ENCODE data around the gene PTPRG.

Gene PTPRG

DNA sequence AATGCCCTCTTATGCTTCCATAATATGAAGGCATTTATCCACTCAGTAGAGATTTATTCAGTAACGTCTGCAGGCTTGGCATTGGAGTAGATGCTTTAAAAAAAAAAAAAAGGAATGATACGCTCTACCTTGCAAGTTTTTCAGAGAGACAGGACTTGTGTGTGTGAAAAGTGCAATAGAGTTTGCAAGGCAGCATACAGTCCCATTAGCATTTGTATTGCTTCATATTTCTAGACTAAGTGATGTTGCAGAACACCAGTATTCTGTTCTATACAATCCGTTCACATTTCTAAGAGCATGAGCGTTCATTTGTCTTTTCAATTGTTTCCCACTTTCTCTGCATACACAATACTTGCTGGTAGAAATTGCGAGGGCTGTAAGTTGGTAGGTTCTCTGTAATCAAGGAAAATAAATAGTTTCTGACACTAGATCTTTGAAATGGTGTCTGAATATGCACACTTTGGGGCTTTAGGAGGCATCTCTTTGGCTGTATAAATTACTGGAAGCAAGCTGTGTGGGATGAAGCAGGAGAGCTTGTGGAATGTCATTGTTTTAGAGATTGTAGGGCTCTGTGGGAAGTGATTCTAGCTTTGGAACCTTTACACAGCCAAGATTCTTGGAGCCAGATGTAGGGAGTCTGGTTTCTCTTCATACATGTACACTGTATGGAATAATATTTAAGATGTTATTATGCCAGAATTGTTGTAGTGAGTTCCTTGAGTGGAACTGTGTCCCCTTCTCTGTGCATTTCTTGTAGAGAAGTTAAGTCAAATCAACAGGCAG is 549.3 kb downstream of the PTPRG start:
- no peak for DNase-seq (ENCODE audit: low read depth in 3 of 3)

GRCh38 chr3:62113092-62113491 is 551.7 kb downstream of the PTPRG start:
- no peak for DNase-seq (ENCODE audit: low read depth in 3 of 3)

- DNase-seq (ENCODE audit: low read depth in 3 of 3): no peak
These were observed 553.4 kb downstream of the PTPRG start for GRCh38 chr3:62114763-62115162.

- no peak for DNase-seq (ENCODE audit: low read depth in 3 of 3)
These were observed 556.7 kb downstream of the PTPRG start for GRCh38 chr3:62117903-62118548.

DNA sequence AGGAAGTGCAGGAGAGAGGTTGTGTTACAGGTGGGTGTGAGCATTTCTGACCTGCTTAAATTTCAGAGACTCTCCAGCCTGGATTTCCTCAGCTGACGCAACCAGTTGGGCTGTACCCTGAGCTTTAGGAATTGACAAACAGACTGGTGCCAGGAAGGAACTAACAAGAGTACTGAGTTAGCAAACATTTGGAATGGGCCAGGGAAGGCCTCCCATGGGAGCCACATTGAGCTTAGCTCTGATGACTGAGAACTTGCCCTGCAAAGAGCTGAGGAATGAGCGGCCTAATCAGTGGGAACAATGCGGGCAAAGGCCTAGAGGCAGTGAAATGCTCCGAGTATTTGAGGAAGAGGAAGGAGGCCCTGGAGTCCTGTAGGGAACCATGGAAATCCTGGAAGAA is 557.8 kb downstream of the PTPRG start:
- no peak for DNase-seq (ENCODE audit: low read depth in 3 of 3)

DNA sequence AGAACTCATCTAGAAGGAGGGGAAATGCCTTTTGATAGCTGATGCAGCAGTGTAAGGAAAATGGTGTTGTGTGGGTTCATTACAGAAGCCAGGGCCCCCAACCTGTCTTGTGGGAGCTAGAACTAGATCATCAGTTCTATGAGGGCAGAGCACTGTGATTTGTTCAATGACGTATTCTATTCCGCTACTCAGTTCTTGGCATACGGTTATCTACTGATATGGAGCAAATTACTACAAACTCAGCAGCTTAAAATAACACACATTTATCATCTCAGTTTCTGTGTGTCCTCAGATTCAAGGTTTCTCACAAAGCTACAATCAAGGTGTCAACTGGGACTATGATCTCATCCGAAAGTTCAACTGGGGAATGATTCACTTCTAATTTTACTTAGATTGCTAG is 561.4 kb downstream of the PTPRG start:
- DNase-seq (ENCODE audit: low read depth in 3 of 3): no peak

GRCh38 chr3:62125380-62125779 is 564.0 kb downstream of the PTPRG start:
- DNase-seq (ENCODE audit: low read depth in 3 of 3): no peak

GRCh38 chr3:62127116-62127515 is 565.7 kb downstream of the PTPRG start:
- DNase-seq (ENCODE audit: low read depth in 3 of 3): no peak

DNA sequence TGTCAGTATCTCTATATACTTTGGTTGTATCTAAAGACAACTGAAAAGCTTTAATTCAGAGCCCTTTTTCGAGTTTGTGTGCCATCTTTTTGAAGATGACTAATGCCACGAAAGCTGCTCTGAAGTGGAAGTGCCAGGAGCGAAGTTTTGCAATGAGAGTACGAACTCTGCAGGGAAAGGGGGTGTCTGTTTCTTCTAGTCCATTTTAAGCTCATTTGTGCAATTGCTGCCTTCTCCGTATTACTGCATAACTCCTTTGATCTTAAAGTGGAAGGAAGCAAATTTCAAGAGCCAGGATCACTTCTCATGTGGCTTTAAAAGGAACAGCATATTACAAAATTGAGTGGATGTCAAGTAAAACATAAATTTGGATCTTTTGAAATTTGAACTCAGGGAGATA is 566.7 kb downstream of the PTPRG start:
- no peak for DNase-seq (ENCODE audit: low read depth in 3 of 3)

DNA sequence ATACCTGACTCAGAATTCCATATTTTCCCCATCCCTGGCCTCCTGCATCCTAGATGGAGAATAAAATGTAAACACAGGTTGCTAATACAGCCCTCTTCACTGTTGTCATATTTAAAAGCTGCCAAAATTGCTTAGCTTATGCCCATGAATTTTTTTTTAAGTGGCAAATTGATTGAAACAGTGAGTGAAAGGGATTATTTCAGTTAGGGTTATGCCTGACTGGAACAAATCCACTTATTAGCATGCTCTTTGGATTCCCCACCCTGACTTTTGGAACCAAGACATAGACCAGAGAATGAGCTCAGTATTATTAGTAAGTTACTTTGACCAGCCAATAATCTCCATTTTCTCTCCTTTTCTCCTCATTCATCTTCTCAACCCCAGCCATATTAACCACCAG is 567.3 kb downstream of the PTPRG start:
- no peak for DNase-seq (ENCODE audit: low read depth in 3 of 3)

DNA sequence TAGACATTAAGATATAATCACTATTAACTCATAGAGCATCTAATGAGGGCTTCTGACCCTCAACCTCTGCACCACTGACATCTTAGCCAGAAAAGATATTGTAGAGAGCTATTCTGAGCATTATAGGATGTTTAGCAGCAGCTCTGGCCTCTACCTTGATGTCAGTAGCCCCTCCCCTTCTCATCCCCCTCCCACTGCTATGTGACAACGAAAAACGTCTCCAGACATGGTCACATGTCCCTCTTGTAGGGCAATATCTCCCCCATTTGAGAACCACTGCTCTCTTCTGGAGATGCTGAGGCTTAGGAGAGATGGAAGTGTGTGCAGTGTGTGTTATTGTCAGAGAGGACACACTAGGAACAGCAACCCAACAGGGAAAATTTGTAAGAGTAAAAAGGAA is 569.7 kb downstream of the PTPRG start:
- no peak for DNase-seq (ENCODE audit: low read depth in 3 of 3)

- DNase-seq (ENCODE audit: low read depth in 3 of 3): no peak
These were observed 570.2 kb downstream of the PTPRG start for GRCh38 chr3:62131620-62132019.

- no peak for DNase-seq (ENCODE audit: low read depth in 3 of 3)
These were observed 570.7 kb downstream of the PTPRG start for GRCh38 chr3:62132027-62132602.

- no peak for DNase-seq (ENCODE audit: low read depth in 3 of 3)
These were observed 571.6 kb downstream of the PTPRG start for GRCh38 chr3:62133015-62133414.

- no peak for DNase-seq (ENCODE audit: low read depth in 3 of 3)
These were observed 572.7 kb downstream of the PTPRG start for GRCh38 chr3:62134061-62134496.

DNA sequence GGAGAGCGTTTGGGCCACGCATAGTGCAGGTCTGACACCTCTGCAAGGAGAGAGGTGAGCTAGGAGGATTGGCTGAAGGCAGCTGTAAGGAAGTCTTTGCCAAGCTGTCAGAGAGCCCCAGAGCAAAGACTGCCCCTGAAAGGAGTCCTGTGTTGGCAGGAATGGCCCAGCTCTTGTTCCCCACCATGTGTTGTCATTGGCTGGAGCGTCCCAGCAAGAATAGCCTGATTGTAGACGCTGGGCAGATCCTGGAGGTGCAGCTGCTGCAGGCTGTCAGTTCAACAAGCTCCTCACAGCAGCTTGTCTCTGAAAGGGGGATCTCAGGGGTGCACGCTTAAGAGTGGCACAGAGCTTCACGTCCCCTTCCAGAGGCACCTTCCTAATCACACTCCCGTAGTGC is 574.4 kb downstream of the PTPRG start:
- DNase-seq (ENCODE audit: low read depth in 3 of 3): no peak

GRCh38 chr3:62139957-62140356 is 578.6 kb downstream of the PTPRG start:
- no peak for DNase-seq (ENCODE audit: low read depth in 3 of 3)

GRCh38 chr3:62142331-62143085 is 581.1 kb downstream of the PTPRG start:
- no peak for DNase-seq (ENCODE audit: low read depth in 3 of 3)

GRCh38 chr3:62143843-62144450 is 582.6 kb downstream of the PTPRG start:
- no peak for DNase-seq (ENCODE audit: low read depth in 3 of 3)

DNA sequence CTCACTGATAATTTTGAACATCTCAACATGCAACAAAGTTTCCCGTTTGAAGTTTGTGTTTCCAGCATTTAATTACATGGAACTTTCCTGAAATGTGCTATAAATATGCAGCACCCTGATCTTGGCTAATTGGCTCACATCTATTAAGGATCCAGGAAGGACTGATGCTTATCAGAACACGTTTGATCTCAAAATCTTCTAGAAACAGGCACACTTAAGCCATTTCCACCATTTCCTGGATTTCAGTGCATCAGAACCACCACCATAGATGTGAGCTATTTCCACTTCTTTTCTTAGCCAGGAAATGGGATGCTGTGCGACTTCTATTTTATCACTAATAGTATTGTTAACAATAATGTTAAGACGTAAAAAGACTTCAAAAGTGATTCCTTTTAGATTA is 583.1 kb downstream of the PTPRG start:
- DNase-seq (ENCODE audit: low read depth in 3 of 3): no peak

- no peak for DNase-seq (ENCODE audit: low read depth in 3 of 3)
These were observed 583.9 kb downstream of the PTPRG start for GRCh38 chr3:62145086-62145757.

Measured in stimulated activated CD4-positive, alpha-beta T cell treated with anti-CD3 and anti-CD28 coated beads, TNF-alpha, amount 100 ng/mL, for 24 hours (primary cell).